RWPE1 (cell line): ENCODE data around the gene NRXN3.

Experiments
- CTCF ChIA-PET: fragments of 350-600 bp; sonication (Branson Sonifier 250); formaldehyde crosslinking; extraction: SDS; loops from one replicate; lab custom pipeline; 2021; lab: Yijun Ruan, JAX
- POLR2A ChIA-PET: fragments of 400-600 bp; formaldehyde crosslinking; extraction: SDS; loops from one replicate; lab custom pipeline; 2020; ENCODE audit warnings: antibody characterized with exemption; ENCODE audit not compliant: low non-redundant PET; lab: Yijun Ruan, JAX
- DNase-seq: peaks from one replicate; pipeline ENCODE4 v3.0.0; 2012; ENCODE audit warnings: low spot score
- H3K27ac ChIP-seq: fragments of 450-650 bp; 2 replicates; pipeline ENCODE4 v1.5.1; 2017
- TF ChIP-seq, protein P1 (sequence below): fragments of 450-650 bp; conservative IDR thresholded peaks from 2 replicates; pipeline ENCODE4 v1.5.1; 2017; ENCODE audit warnings: low read depth, mild to moderate bottlenecking

The NRXN3 gene

DNA sequence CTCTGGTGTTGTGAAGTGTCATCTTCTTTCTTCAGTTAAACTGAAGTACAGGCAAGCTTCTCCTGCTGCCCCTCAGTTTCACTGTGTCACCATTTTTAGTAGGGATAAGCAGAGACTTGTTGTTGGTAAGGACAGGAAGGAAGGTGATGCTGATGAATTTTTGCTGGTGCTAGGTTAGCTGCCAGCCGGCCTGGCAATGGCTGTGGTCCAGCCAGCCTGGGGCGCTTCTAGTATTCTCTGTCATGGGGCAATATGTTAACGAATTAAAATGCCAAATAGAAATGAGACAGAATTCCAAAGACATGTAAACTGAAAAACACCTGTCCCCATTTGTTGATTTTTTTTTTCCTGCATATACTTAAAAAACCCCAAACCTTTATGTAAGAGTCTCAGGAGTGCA lies 1438.3 kb downstream of the NRXN3 start:
- DNase-seq: no peak
- ChIA-PET POLR2A (no interaction called here), CTCF (no interaction called here)
- H3K27ac ChIP-seq: no peak overlapping the region
- TF ChIP-seq, protein P1, sequence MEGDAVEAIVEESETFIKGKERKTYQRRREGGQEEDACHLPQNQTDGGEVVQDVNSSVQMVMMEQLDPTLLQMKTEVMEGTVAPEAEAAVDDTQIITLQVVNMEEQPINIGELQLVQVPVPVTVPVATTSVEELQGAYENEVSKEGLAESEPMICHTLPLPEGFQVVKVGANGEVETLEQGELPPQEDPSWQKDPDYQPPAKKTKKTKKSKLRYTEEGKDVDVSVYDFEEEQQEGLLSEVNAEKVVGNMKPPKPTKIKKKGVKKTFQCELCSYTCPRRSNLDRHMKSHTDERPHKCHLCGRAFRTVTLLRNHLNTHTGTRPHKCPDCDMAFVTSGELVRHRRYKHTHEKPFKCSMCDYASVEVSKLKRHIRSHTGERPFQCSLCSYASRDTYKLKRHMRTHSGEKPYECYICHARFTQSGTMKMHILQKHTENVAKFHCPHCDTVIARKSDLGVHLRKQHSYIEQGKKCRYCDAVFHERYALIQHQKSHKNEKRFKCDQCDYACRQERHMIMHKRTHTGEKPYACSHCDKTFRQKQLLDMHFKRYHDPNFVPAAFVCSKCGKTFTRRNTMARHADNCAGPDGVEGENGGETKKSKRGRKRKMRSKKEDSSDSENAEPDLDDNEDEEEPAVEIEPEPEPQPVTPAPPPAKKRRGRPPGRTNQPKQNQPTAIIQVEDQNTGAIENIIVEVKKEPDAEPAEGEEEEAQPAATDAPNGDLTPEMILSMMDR: no peak

DNA sequence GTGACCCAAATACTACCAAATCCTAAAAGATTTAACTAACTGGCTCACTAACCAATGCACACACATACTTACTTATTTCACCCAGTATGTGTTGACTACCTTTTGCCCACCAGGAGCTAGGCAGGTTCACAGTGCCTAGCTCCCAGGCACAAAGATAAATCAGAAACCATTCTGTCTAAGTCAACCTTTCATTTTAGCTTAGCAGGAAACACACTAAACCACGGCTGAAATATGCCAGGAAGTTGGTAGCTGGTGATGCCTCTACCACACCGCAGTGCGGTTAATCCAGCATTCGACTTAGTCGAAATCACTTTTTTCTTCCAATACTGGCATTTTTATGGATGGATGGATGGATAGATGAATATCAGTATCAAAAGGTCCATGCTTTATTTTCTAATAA lies 1443.5 kb downstream of the NRXN3 start:
- no peak for DNase-seq
- H3K27ac ChIP-seq: no peak overlapping the region
- POLR2A ChIA-PET: no interaction called here
- CTCF ChIA-PET: interaction anchor here (0.6 kb wide), 1 partner anchor 10 kb away, joined by 4 read pairs; no protein-coding TSS in a partner anchor
- TF ChIP-seq, protein P1: no peak

DNA sequence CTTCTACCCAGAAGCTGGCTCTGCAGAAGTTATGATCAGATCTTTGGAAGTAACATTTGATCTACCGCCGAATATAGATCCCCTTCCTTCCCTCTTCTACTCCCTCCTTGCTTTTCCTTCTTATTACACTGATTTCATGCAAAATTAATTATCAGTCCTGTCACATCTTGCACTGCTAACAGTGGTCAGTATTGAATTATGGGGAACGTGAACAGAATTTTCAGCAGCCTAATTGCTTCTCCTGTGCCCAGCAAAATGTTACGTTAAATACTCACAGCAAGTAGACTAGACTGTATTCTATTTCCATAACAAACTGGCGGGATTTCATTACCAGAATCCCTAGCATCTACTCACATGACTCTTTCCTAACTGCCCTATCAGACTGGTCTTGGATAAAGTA lies 1444.3 kb downstream of the NRXN3 start:
- POLR2A ChIA-PET: no interaction called here
- CTCF ChIA-PET: interaction anchor here (0.6 kb wide), 1 partner anchor 1229 kb away, joined by 3 read pairs; no protein-coding TSS in a partner anchor
- no peak for DNase-seq
- no peak overlapping the region for H3K27ac ChIP-seq
- TF ChIP-seq, protein P1: no peak

DNA sequence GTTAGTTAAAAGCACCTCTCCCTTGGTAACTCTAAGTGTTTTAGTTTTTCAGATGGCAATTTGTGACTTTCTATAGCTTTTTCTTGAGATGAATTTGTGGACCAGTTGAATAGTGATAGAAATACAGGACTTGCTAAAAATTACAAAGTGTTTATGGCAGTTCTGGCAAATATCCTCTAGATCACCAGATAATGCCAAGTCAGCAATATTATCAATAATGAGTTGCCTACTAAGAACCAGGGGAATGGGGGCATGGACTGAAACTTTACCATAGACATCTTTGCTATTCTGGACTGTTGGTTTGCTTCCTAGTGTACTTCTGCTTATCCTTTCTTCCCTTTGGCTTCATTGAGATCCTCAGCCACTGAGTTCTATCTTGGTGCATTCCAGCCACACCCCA lies 1456.9 kb downstream of the NRXN3 start:
- ChIA-PET POLR2A (no interaction called here), CTCF (interaction anchor here (0.7 kb wide), 1 partner anchor 374 kb away, joined by 4 read pairs; no protein-coding TSS in a partner anchor)
- TF ChIP-seq, protein P1: no peak
- DNase-seq: no peak
- H3K27ac ChIP-seq: no peak overlapping the region

DNA sequence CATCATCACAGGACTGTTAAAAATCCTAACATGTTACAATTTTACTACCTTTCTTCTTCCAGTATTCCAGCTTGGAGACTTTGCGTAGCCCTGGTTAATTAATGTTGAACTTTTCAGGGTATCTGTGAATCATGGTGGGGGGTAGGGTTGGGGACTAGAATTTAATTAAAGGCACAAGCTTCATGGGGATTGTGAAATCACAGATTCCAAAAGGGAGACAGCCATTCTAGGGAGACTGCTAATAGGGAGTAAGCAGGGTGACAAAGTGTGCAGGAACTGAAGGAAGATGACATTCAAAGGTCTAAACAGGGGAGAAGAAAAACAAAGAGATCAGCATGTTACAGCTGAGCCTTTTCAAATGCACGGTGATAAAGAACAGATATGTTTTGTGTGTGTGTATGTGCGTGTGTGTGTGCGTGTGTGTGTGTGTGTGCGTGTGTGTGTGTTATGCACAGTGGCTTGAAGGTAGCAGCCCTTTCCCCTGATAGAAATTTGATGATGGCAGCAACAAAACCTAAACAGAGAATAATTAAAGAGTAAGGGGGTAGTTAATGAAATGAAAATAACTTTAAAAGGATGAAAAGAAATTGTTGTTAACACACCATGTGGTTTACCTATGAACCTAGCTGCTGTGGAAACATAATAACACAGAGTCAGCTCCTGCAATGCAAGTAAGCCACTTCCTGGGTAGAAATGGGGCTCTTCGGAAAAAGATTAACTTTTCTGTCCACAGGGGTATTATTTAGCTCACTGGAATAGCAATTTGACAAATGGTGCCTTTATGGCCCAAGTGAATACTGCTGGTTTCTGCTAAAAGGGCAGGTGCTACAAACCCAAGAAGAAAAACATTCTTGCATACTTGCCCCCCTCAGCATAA lies 1459.5 kb downstream of the NRXN3 start:
- H3K27ac ChIP-seq: no peak overlapping the region
- TF ChIP-seq, protein P1: no peak
- ChIA-PET POLR2A (no interaction called here), CTCF (no interaction called here)
- DNase-seq: no peak

DNA sequence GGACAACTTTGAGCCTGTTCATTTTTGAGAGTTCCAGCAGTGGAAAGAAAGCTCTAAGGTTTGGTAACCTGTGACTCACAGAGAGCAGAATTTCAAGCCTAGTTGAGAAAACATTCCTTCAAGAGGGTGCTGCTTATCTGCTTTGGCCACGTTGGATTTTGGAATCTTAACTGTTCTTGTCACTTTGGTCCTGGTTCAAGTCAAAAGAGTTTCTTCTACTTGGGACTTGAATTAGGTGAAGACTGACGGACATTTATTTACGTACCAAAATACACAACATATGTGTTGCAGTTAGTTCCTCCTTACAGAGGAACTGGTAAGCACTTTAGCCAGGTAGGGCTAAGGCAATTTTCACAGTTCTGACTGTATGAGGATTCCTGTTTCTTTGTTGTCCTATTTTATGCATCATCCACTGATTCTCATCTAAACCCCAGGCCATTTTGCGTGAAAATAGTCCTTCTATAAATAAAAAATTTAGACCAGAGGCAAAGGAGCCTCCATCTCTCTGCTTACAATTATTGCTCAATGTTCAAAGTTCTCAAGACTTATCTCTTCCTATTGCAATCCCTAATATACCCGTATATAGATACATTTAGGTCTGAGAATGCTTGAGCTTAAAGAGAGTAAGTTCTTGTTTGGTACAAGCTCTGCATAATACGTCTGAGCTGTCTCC lies 1460.3 kb downstream of the NRXN3 start:
- no peak overlapping the region for H3K27ac ChIP-seq
- TF ChIP-seq, protein P1: no peak
- POLR2A ChIA-PET: no interaction called here
- CTCF ChIA-PET: no interaction called here
- no peak for DNase-seq
